ENCODE data around the gene NPM3. TPM values are rescaled to one million over a fixed set of nuclear protein-coding genes. Genes with fewer than 3 reads are reported as not detected.
"Not testable (repeated sequence)": the region's sequence is repeated elsewhere in the genome, so short reads cannot be mapped to it uniquely, and the experiment has no call there.

The NPM3 gene
- polyA plus RNA-seq, 1 of the 3 experiments (the other 2 are of a cell fraction): 105 TPM

- H3K36me3 ChIP-seq (replicated peaks in 1 of 2; ENCODE audit: control insufficient read depth in 1 of 2, insufficient read depth in 2 of 2, low read length in 1 of 2): peaks cover 70 to 96% of the 10 kb centered on the region in 2 experiments
- 95% methylated on average over 7 of the region's 7 CpGs for WGBS (ENCODE audit: low lambda C conversion rate)
- H3K9me3 ChIP-seq: no peaks in the 10 kb centered on the region
- no peaks in the 10 kb centered on the region for H3K27me3 ChIP-seq (ENCODE audit: insufficient read depth)
- no peak overlapping the region for H3K4me2 ChIP-seq
- DNase-seq: no peak
- H3F3A ChIP-seq (replicated peaks; ENCODE audit: insufficient read depth): peaks cover 84% of the 10 kb centered on the region
- TF ChIP-seq POLR2AphosphoS5 (IDR thresholded peaks at IDR 0.05; ENCODE audit: low read depth, low read length) (no peak), ZBTB33 (IDR thresholded peaks at IDR 0.05; ENCODE audit: borderline replicate concordance, low read depth) (no peak), NRF1 (IDR thresholded peaks at IDR 0.05; ENCODE audit: low read depth, low read length) (no peak), NFIC (IDR thresholded peaks at IDR 0.05; ENCODE audit: borderline replicate concordance) (no peak), GABPA (IDR thresholded peaks at IDR 0.05; ENCODE audit: low read depth) (no peak)
- H4K20me1 ChIP-seq (ENCODE audit: insufficient read depth): peaks cover 51% of the 10 kb centered on the region
- POLR2A ChIA-PET: interaction anchor here (0.6 kb wide), 1 partner anchor 1562 kb away, joined by 4 read pairs; no protein-coding TSS in a partner anchor
- no peak overlapping the region for H2AFZ ChIP-seq (ENCODE audit: low read depth)
- peaks cover 0 to 2% of the 10 kb centered on the region in 2 experiments; a peak in 2 of 4 replicates for H3K4me1 ChIP-seq (ENCODE audit: control insufficient read depth in 1 of 2, insufficient read depth in 2 of 2, low read depth in 1 of 2, low read length in 1 of 2)
- no peak overlapping the region for H3K4me3 ChIP-seq (ENCODE audit: low read depth in 2 of 2, low read length in 1 of 2)
- CTCF ChIA-PET: interaction anchor here (1.3 kb wide), 1 partner anchor 8 kb away, joined by 5 read pairs; no protein-coding TSS in a partner anchor
- H3K27ac ChIP-seq (ENCODE audit: low read depth in 2 of 2, low read length in 1 of 2): no peak overlapping the region
- no peak overlapping the region for H3K9ac ChIP-seq
- no peaks in the 10 kb centered on the region for H3K9me2 ChIP-seq
- H3K79me2 ChIP-seq (ENCODE audit: insufficient read depth): peaks cover 69% of the 10 kb centered on the region
These were observed 6.4 kb upstream of the NPM3 start for GRCh38 chr10:101789686-101790085.

- H3K9ac ChIP-seq; POLR2A ChIA-PET; H3K4me3 ChIP-seq (ENCODE audit: low read depth in 2 of 2, low read length in 1 of 2); DNase-seq; H3K4me2 ChIP-seq; H3K4me1 ChIP-seq (ENCODE audit: control insufficient read depth in 1 of 2, insufficient read depth in 2 of 2, low read depth in 1 of 2, low read length in 1 of 2); H2AFZ ChIP-seq (ENCODE audit: low read depth); H3K27ac ChIP-seq (ENCODE audit: low read depth in 2 of 2, low read length in 1 of 2); H3K9me2 ChIP-seq; H3K9me3 ChIP-seq; H3K27me3 ChIP-seq (ENCODE audit: insufficient read depth): not testable (repeated sequence)
- H4K20me1 ChIP-seq (ENCODE audit: insufficient read depth): peaks cover 51% of the 10 kb centered on the region
- H3K79me2 ChIP-seq (ENCODE audit: insufficient read depth): peaks cover 64% of the 10 kb centered on the region
- CTCF ChIA-PET: interaction anchor here (1.3 kb wide), 1 partner anchor 8 kb away, joined by 5 read pairs; no protein-coding TSS in a partner anchor
- peaks cover 86% of the 10 kb centered on the region for H3F3A ChIP-seq (replicated peaks; ENCODE audit: insufficient read depth)
- WGBS (ENCODE audit: low lambda C conversion rate): 93% methylated on average over 9 of the region's 9 CpGs
- peaks cover 70 to 96% of the 10 kb centered on the region in 2 experiments for H3K36me3 ChIP-seq (replicated peaks in 1 of 2; ENCODE audit: control insufficient read depth in 1 of 2, insufficient read depth in 2 of 2, low read length in 1 of 2)
These were observed 6.0 kb upstream of the NPM3 start for GRCh38 chr10:101789231-101789630.

DNA sequence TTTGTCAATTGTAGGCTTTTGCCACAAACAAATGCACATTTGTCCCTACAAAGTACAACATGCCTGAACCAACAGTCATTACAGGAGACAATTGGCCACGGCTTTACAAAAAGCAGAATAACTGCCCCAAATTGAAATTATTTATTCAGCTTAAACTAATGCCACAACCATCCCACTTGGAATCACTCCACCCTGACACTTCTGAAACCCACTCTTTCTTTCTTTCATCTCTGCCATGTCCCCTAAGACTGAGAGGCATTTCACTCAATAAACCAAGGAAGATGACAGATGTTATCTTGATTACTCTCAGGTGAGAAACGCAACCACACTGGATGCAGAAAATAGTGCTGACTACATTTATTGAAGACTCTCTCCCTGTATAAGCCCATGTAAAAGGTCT is 2.6 kb upstream of the NPM3 start:
- Histone ChIP-seq H3K9me2 (no peaks in the 10 kb centered on the region), H3K4me1 (ENCODE audit: control insufficient read depth in 1 of 2, insufficient read depth in 2 of 2, low read depth in 1 of 2, low read length in 1 of 2) (peaks cover 8 to 22% of the 10 kb centered on the region in 2 experiments; a peak in 3 of 4 replicates), H3K36me3 (replicated peaks in 1 of 2; ENCODE audit: control insufficient read depth in 1 of 2, insufficient read depth in 2 of 2, low read length in 1 of 2) (peaks cover 45 to 68% of the 10 kb centered on the region in 2 experiments), H3K4me2 (no peak overlapping the region), H4K20me1 (ENCODE audit: insufficient read depth) (peaks cover 40% of the 10 kb centered on the region), H3K27me3 (ENCODE audit: insufficient read depth) (no peaks in the 10 kb centered on the region), H2AFZ (ENCODE audit: low read depth) (no peak overlapping the region), H3K4me3 (ENCODE audit: low read depth in 2 of 2, low read length in 1 of 2) (no peak overlapping the region), H3F3A (replicated peaks; ENCODE audit: insufficient read depth) (peaks cover 73% of the 10 kb centered on the region), H3K27ac (ENCODE audit: low read depth in 2 of 2, low read length in 1 of 2) (no peak overlapping the region), H3K79me2 (ENCODE audit: insufficient read depth) (peaks cover 40% of the 10 kb centered on the region), H3K9ac (no peak overlapping the region), H3K9me3 (no peaks in the 10 kb centered on the region)
- CTCF ChIA-PET: interaction anchor here (1.3 to 11.7 kb wide), 2 partner anchors 26 to 181 kb away, joined by 4 to 297 read pairs; no protein-coding TSS in a partner anchor
- POLR2A ChIA-PET: no interaction called here
- no peak for DNase-seq
- TF ChIP-seq RXRA (IDR thresholded peaks at IDR 0.05; ENCODE audit: borderline replicate concordance, low read depth) (no peak), FOXJ3 (CRISPR knock-in tag; IDR thresholded peaks at IDR 0.05) (no peak), CTCF (IDR thresholded peaks at IDR 0.05) (no peak), SMC3 (IDR thresholded peaks at IDR 0.05; ENCODE audit: low read depth, low read length) (no peak), MXI1 (IDR thresholded peaks at IDR 0.05; ENCODE audit: low read depth, low read length) (no peak), RAD21 (IDR thresholded peaks at IDR 0.05; ENCODE audit: low read length) (no peak)
- WGBS (ENCODE audit: low lambda C conversion rate): 88% methylated on average over 2 of the region's 2 CpGs

Data from SK-N-SH (cell line).